Heart right ventricle (tissue), 16 donors: ENCODE data around the gene ONECUT1. TPM values are rescaled to one million over a fixed set of nuclear protein-coding genes. Genes with fewer than 3 reads are reported as not detected.

Experiments used
- ATAC-seq, 8 donors: fragments of 200-7000 bp; cut with Tn5 transposase; one replicate each; pipeline ENCODE4 v1.9.1; 2020; ENCODE audit warnings: mild to moderate bottlenecking in 8 of 8, moderate library complexity in 8 of 8, moderate number of reproducible peaks in 1 of 8
- DNase-seq, 2 donors: peaks; one replicate each; pipeline ENCODE4 v3.0.0-alpha.2; 2020
- H3K27ac ChIP-seq, 10 donors: fragments of 200-600 bp; sonication (generic) in 2 of 10; one replicate each; pipeline versions ENCODE4 v1.5.0 to v1.8.0; 2020 to 2022; ENCODE audit warnings: mild to moderate bottlenecking in 3 of 10
- H3K27me3 ChIP-seq, 7 donors: fragments of 200-600 bp; one replicate each; pipeline ENCODE4 v1.8.0; 2021 to 2022; ENCODE audit warnings: mild to moderate bottlenecking in 2 of 7
- H3K36me3 ChIP-seq, 9 donors: fragments of 200-600 bp; sonication (generic) in 1 of 9; one replicate each; pipeline versions ENCODE4 v1.5.0 to v1.8.0; 2020 to 2022; ENCODE audit warnings: mild to moderate bottlenecking in 2 of 9
- H3K4me1 ChIP-seq, 9 donors: fragments of 200-600 bp; sonication (generic) in 1 of 9; one replicate each; pipeline versions ENCODE4 v1.5.0 to v1.8.0; 2020 to 2022; ENCODE audit warnings: mild to moderate bottlenecking in 4 of 9
- H3K4me3 ChIP-seq, 10 donors: fragments of 200-600 bp; sonication (generic) in 2 of 10; one replicate each; pipeline versions ENCODE4 v1.5.0 to v1.8.0; 2020 to 2022; ENCODE audit warnings: mild to moderate bottlenecking in 7 of 10, moderate library complexity in 2 of 10
- H3K9me3 ChIP-seq, 11 donors: fragments of 200-600 bp in 10 of 11; sonication (generic) in 2 of 11; one replicate each; pipeline versions ENCODE4 v1.5.0 to v1.8.0; 2013 to 2022; ENCODE audit warnings: mild to moderate bottlenecking in 2 of 11, control low read depth in 1 of 11, moderate library complexity in 1 of 11
- CTCF ChIP-seq, 9 donors: fragments of 200-600 bp; sonication (generic) in 2 of 9; IDR thresholded peaks; one replicate each; pipeline versions ENCODE4 v1.5.0 to v1.8.0; 2021 to 2022; ENCODE audit warnings: antibody characterized with exemption in 9 of 9, mild to moderate bottlenecking in 5 of 9, moderate library complexity in 1 of 9
- WGBS, 2 donors: extraction: QIAGEN DNeasy Blood & Tissue Kit; methylation state at CpG; one replicate each; pipeline ENCODE4 v1.1.7; 2013; ENCODE audit warnings: inconsistent platforms in 1 of 2; 5-methylcytosine and 5-hydroxymethylcytosine counted together
- intact Hi-C, 10 donors: fragments of 100-400 bp; cut with DNase I; formaldehyde crosslinking; loops; one replicate each; pipeline versions ENCODE4 v1.11.1 to v1.14.2; 2022
- polyA plus RNA-seq, 2 donors: library from polyadenylated mRNA; stranded (reverse); fragments of 200-250 nt; gene quantifications; one replicate each; pipeline ENCODE4 v1.2.3, GENCODE V29; 2013
- total RNA-seq, 10 donors: library from RNA; stranded (reverse); fragmentation: NEBNext Ultra II Directional in 3 of 10; extraction: Animal tissue kit (Norgen Biotek cat#: 25700) in 3 of 10; gene quantifications; one replicate each; pipeline versions ENCODE4 v1.2.1 to v1.2.4, GENCODE V29; 2021 to 2023
- donor health status: Arrhythmogenic right ventricular cardiomyopathy.
- donor health status: ischemic (EF 13 %, LVEDD 7.1; RV severe dilation, severe dysfunction).
- donor health status: healthy with polysubstance abuse.
- donor health status: DM: no; HTN: yes; CAD: no.
- donor health status: DM: no; HTN: no; CAD: no.
- donor health status: ischemic (EF 25% LVEDD 6.9; RV normal size, moderate dysfunction).
- donor health status: ischemic (EF 25% LVEDD 5.7; RV mildly dilated, moderate dysfunction).
- donor health status: healthy.
- donor health status: DM: yes; HTN: yes; CAD: no.
- donor health status: Ischemic cardiomyopathy.
- donor health status: ischemic (EF 35%, LVEDD 5.7; RV mildly dilated, moderate dysfunction).
- donor health status: nonischemic (EF 11% LVEDD 7.7; RV severe dilation, severe dysfunction).
- donor health status: DM: yes; HTN: yes; CAD: no.
- donor health status: PGD.
- donor health status: ischemic (EF 29% LVEDD 5.4; RV normal size, mild dysfunction).
- donor health status: nonischemic (EF 23%, LVEDD 6.1; RV moderate dilation, normal function).

Gene ONECUT1
- total and polyA plus RNA-seq, 12 donors, result 0.20 TPM; not detected in 11

GRCh38 chr15:52790941-52791751, 1.0 kb upstream of the ONECUT1 start:
- Histone ChIP-seq H3K36me3 (no peaks in the 10 kb centered on the region), H3K27me3 (peaks cover 31 to 100% (median 88%) of the 10 kb centered on the region in 7 donors), H3K4me3 (peak overlapping the region; percentile 21 to 61 (median 52)), H3K27ac (no peak overlapping the region), H3K4me1 (peaks cover 5 to 45% (median 29%) of the 10 kb centered on the region in 9 donors), H3K9me3 (no peaks in the 10 kb centered on the region)
- intact Hi-C loops, result no loop called here
- ATAC-seq, result peak in 5 of 8 donors; percentile 35 to 50 (median 40)
- DNase-seq, result no peak
- 11% methylated on average over 50 of the region's 50 CpGs for WGBS, 2 donors
- no peak for TF ChIP-seq CTCF (IDR thresholded peaks at IDR 0.05)

GRCh38 chr15:52789601-52790168, 451 bp downstream of the ONECUT1 start:
- WGBS, 2 donors, result 1% methylated on average over 51 of the region's 51 CpGs
- Histone ChIP-seq H3K4me1 (peaks cover 7 to 59% (median 44%) of the 10 kb centered on the region in 9 donors), H3K4me3 (peak overlapping the region; percentile 3 to 61 (median 52)), H3K27me3 (peaks cover 42 to 100% (median 88%) of the 10 kb centered on the region in 7 donors), H3K36me3 (no peaks in the 10 kb centered on the region), H3K27ac (no peak overlapping the region), H3K9me3 (no peaks in the 10 kb centered on the region)
- no peak for TF ChIP-seq CTCF (IDR thresholded peaks at IDR 0.05)
- intact Hi-C loops, result loop anchor here in 4 of 10 donors (10.0 kb wide), 2 partner anchors 405 to 925 kb away; no protein-coding TSS in a partner anchor
- DNase-seq (no peak), ATAC-seq (peak in 1 of 8 donors; percentile 17)

- H3K27me3 ChIP-seq, result peaks cover 48 to 100% (median 88%) of the 10 kb centered on the region in 7 donors
- peaks cover 8 to 62% (median 49%) of the 10 kb centered on the region in 9 donors for H3K4me1 ChIP-seq
- H3K27ac ChIP-seq, result no peak overlapping the region
- DNase-seq (no peak), ATAC-seq (no peak)
- intact Hi-C loops, result loop anchor here in 4 of 10 donors (10.0 kb wide), 2 partner anchors 406 to 926 kb away; no protein-coding TSS in a partner anchor
- TF ChIP-seq CTCF (IDR thresholded peaks at IDR 0.05), result no peak
- 4% methylated on average over 37 of the region's 37 CpGs for WGBS, 2 donors
- no peaks in the 10 kb centered on the region for H3K36me3 ChIP-seq
- H3K9me3 ChIP-seq, result no peaks in the 10 kb centered on the region
- peak overlapping the region in 9 of 10 donors; percentile 11 to 61 (median 52) for H3K4me3 ChIP-seq
Observed at GRCh38 chr15:52789008-52789600, 1.0 kb downstream of the ONECUT1 start.
